IPS-18c (cell line): Measurements from ENCODE around the gene BAHD1.
A peak's percentile ranks its signal among the peaks of the same experiment; 100 is the strongest.

Experiments
- H3K4me3 ChIP-seq: 2 replicates; pipeline ENCODE4 v1.7.0; 2013; ENCODE audit warnings: low read depth, mild to moderate bottlenecking, low read length, moderate library complexity; ENCODE audit not compliant: insufficient read depth
- H3K9me3 ChIP-seq: one replicate; pipeline ENCODE4 v1.6.1; 2013; ENCODE audit warnings: mild to moderate bottlenecking, low read length, moderate library complexity; ENCODE audit not compliant: control insufficient read depth, insufficient read depth

The BAHD1 gene

GRCh38 chr15:40471105-40471807 lies 30.5 kb downstream of the BAHD1 start:
- no peaks in the 10 kb centered on the region for H3K9me3 ChIP-seq
- peak overlapping the region; percentile 60 for H3K4me3 ChIP-seq

- Histone ChIP-seq H3K9me3 (no peaks in the 10 kb centered on the region), H3K4me3 (peak overlapping the region; percentile 60)
Observed at GRCh38 chr15:40471808-40472150, 31.0 kb downstream of the BAHD1 start.

GRCh38 chr15:40472171-40472727 lies 31.5 kb downstream of the BAHD1 start:
- Histone ChIP-seq H3K4me3 (peak overlapping the region; percentile 60), H3K9me3 (no peaks in the 10 kb centered on the region)

GRCh38 chr15:40474581-40474980 lies 33.8 kb downstream of the BAHD1 start:
- Histone ChIP-seq H3K4me3 (no peak overlapping the region), H3K9me3 (no peaks in the 10 kb centered on the region)

- no peak overlapping the region for H3K4me3 ChIP-seq
- H3K9me3 ChIP-seq, result no peaks in the 10 kb centered on the region
Observed at GRCh38 chr15:40477642-40478327, 37.0 kb downstream of the BAHD1 start.

- H3K4me3 ChIP-seq, result no peak overlapping the region
- no peaks in the 10 kb centered on the region for H3K9me3 ChIP-seq
Observed at GRCh38 chr15:40479024-40479423, 38.3 kb downstream of the BAHD1 start.

- Histone ChIP-seq H3K4me3 (no peak overlapping the region), H3K9me3 (no peaks in the 10 kb centered on the region)
Observed at GRCh38 chr15:40481341-40482074, 40.8 kb downstream of the BAHD1 start.

- no peaks in the 10 kb centered on the region for H3K9me3 ChIP-seq
- no peak overlapping the region for H3K4me3 ChIP-seq
Observed at GRCh38 chr15:40483919-40484318, 43.2 kb downstream of the BAHD1 start.

- Histone ChIP-seq H3K4me3 (no peak overlapping the region), H3K9me3 (no peaks in the 10 kb centered on the region)
Observed at GRCh38 chr15:40486066-40486770, 45.5 kb downstream of the BAHD1 start.

GRCh38 chr15:40487816-40488682 lies 47.3 kb downstream of the BAHD1 start:
- H3K4me3 ChIP-seq, result no peak overlapping the region
- no peaks in the 10 kb centered on the region for H3K9me3 ChIP-seq

GRCh38 chr15:40489274-40490175 lies 48.8 kb downstream of the BAHD1 start:
- Histone ChIP-seq H3K4me3 (no peak overlapping the region), H3K9me3 (no peaks in the 10 kb centered on the region)

GRCh38 chr15:40493089-40493840 lies 52.5 kb downstream of the BAHD1 start:
- Histone ChIP-seq H3K9me3 (no peaks in the 10 kb centered on the region), H3K4me3 (no peak overlapping the region)

GRCh38 chr15:40495516-40495915 lies 54.8 kb downstream of the BAHD1 start:
- Histone ChIP-seq H3K4me3 (no peak overlapping the region), H3K9me3 (no peaks in the 10 kb centered on the region)

- Histone ChIP-seq H3K4me3 (no peak overlapping the region), H3K9me3 (no peaks in the 10 kb centered on the region)
Observed at GRCh38 chr15:40498418-40498817, 57.7 kb downstream of the BAHD1 start.

GRCh38 chr15:40498891-40499290 lies 58.1 kb downstream of the BAHD1 start:
- Histone ChIP-seq H3K4me3 (no peak overlapping the region), H3K9me3 (no peaks in the 10 kb centered on the region)
